ENCODE data around the gene NT5C2. TPM values are rescaled to one million over a fixed set of nuclear protein-coding genes. Genes with fewer than 3 reads are reported as not detected.

Gene NT5C2
- total and polyA plus RNA-seq, 2 donors (not counting 3 experiments of a cell fraction or from before 2014, with no cell fraction given): 47.2 to 69.9 TPM

- intact Hi-C loops (cut with micrococcal nuclease): loop anchor here (5.0 kb wide), 1 partner anchor 161 kb away; no protein-coding TSS in a partner anchor
- H3K4me2 ChIP-seq (ENCODE audit: insufficient read depth, low read length): no peak overlapping the region
Observed at GRCh38 chr10:103080891-103081581, 112.0 kb downstream of the NT5C2 start.

GRCh38 chr10:103079946-103080345, 113.1 kb downstream of the NT5C2 start:
- H3K4me1 ChIP-seq (ENCODE audit: control insufficient read depth, extremely low read depth, insufficient read depth, low read length): no peaks in the 10 kb centered on the region
- H3K9ac ChIP-seq (replicated peaks; ENCODE audit: extremely low read depth, insufficient read depth, low read length): no peak overlapping the region
- FAIRE-seq (no peak), DNase-seq (ENCODE audit: low read depth, low spot score) (no peak)
- no peak overlapping the region for H3K4me2 ChIP-seq (ENCODE audit: insufficient read depth, low read length)
- TF ChIP-seq POLR2AphosphoS5 (IDR thresholded peaks at IDR 0.05; ENCODE audit: insufficient read depth, low read depth, low read length): no peak
- TF ChIP-seq MYC (IDR thresholded peaks at IDR 0.05; ENCODE audit: low read depth, low read length): no peak
- TF ChIP-seq FOS (IDR thresholded peaks at IDR 0.05; ENCODE audit: borderline replicate concordance, insufficient read depth, low read length): no peak
- no peak for TF ChIP-seq GATA2 (IDR thresholded peaks at IDR 0.05; ENCODE audit: insufficient read depth, insufficient read length, low read depth, low read length)
- no peak for TF ChIP-seq POLR2A (IDR thresholded peaks at IDR 0.05; ENCODE audit: low read depth, low read length)
- no peak for TF ChIP-seq JUN (IDR thresholded peaks at IDR 0.05; ENCODE audit: borderline replicate concordance, insufficient read depth, insufficient read length, low read depth)
- TF ChIP-seq EZH2 (IDR thresholded peaks at IDR 0.05; ENCODE audit: borderline replicate concordance, low read depth, low read length, severe bottlenecking): no peak
- TF ChIP-seq MAX (IDR thresholded peaks at IDR 0.05; ENCODE audit: insufficient read depth, insufficient read length): no peak
- no peak for TF ChIP-seq CTCF (IDR thresholded peaks at IDR 0.05; ENCODE audit: extremely low read depth in 1 of 2, insufficient read depth in 1 of 2, low read depth in 1 of 2, low read length in 2 of 2)
- no peaks in the 10 kb centered on the region for H4K20me1 ChIP-seq (replicated peaks; ENCODE audit: control insufficient read depth, extremely low read depth, insufficient read depth, low read length)
- H3K27me3 ChIP-seq (ENCODE audit: control insufficient read depth in 2 of 2, insufficient read depth in 2 of 2, low read length in 2 of 2): no peaks in the 10 kb centered on the region
- no peak overlapping the region for H2AFZ ChIP-seq (ENCODE audit: low read depth, low read length)
- ChIA-PET CTCF (interaction anchor here (0.8 to 2.5 kb wide), 3 partner anchors 159 to 164 kb away, joined by 3 to 15 read pairs (median 5); partner anchors contain the start of gene CNNM2), POLR2A (interaction anchor here (0.6 kb wide), 1 partner anchor 87 kb away, joined by 4 read pairs; no protein-coding TSS in a partner anchor)
- no peaks in the 10 kb centered on the region for H3K79me2 ChIP-seq (ENCODE audit: control insufficient read depth, insufficient read depth, low read length)
- H3K36me3 ChIP-seq (ENCODE audit: control insufficient read depth in 2 of 2, extremely low read depth in 1 of 2, insufficient read depth in 2 of 2, low read length in 2 of 2): peaks cover 0 to 5% of the 10 kb centered on the region in 2 experiments
- H3K9me1 ChIP-seq (replicated peaks; ENCODE audit: control insufficient read depth, extremely low read depth, insufficient read depth, low read length): no peaks in the 10 kb centered on the region
- H3K9me3 ChIP-seq (replicated peaks; ENCODE audit: control insufficient read depth, insufficient read depth, low read length): no peaks in the 10 kb centered on the region
- intact Hi-C loops (cut with micrococcal nuclease): loop anchor here (5.0 kb wide), 1 partner anchor 162 kb away; no protein-coding TSS in a partner anchor
- H3K27ac ChIP-seq (ENCODE audit: insufficient read depth, low read depth, low read length): no peak overlapping the region
- no peak overlapping the region for H3K4me3 ChIP-seq (replicated peaks in 1 of 3; ENCODE audit: insufficient read depth in 1 of 3, low read depth in 1 of 3, low read length in 3 of 3)
- BruUV-seq (replicated peaks): no TSS peak
- dilution Hi-C loops (cut with MboI; ENCODE audit: extremely low pct_ligation_motif_present, low sequenced_read_pairs): no loop called here

More at GRCh38 chr10:103080891-103081581, 112.0 kb downstream of the NT5C2 start:
- DNase-seq (ENCODE audit: low read depth, low spot score) (no peak), FAIRE-seq (no peak)
- Histone ChIP-seq H3K36me3 (ENCODE audit: control insufficient read depth in 2 of 2, extremely low read depth in 1 of 2, insufficient read depth in 2 of 2, low read length in 2 of 2) (peaks cover 0 to 8% of the 10 kb centered on the region in 2 experiments), H3K9ac (replicated peaks; ENCODE audit: extremely low read depth, insufficient read depth, low read length) (no peak overlapping the region), H3K79me2 (ENCODE audit: control insufficient read depth, insufficient read depth, low read length) (no peaks in the 10 kb centered on the region), H2AFZ (ENCODE audit: low read depth, low read length) (no peak overlapping the region), H3K27ac (ENCODE audit: insufficient read depth, low read depth, low read length) (no peak overlapping the region), H3K4me1 (ENCODE audit: control insufficient read depth, extremely low read depth, insufficient read depth, low read length) (no peaks in the 10 kb centered on the region), H4K20me1 (replicated peaks; ENCODE audit: control insufficient read depth, extremely low read depth, insufficient read depth, low read length) (no peaks in the 10 kb centered on the region), H3K27me3 (ENCODE audit: control insufficient read depth in 2 of 2, insufficient read depth in 2 of 2, low read length in 2 of 2) (no peaks in the 10 kb centered on the region), H3K9me1 (replicated peaks; ENCODE audit: control insufficient read depth, extremely low read depth, insufficient read depth, low read length) (no peaks in the 10 kb centered on the region), H3K4me3 (replicated peaks in 1 of 3; ENCODE audit: insufficient read depth in 1 of 3, low read depth in 1 of 3, low read length in 3 of 3) (no peak overlapping the region), H3K9me3 (replicated peaks; ENCODE audit: control insufficient read depth, insufficient read depth, low read length) (no peaks in the 10 kb centered on the region)
- no peak for TF ChIP-seq POLR2AphosphoS5 (IDR thresholded peaks at IDR 0.05; ENCODE audit: insufficient read depth, low read depth, low read length)
- TF ChIP-seq GATA2 (IDR thresholded peaks at IDR 0.05; ENCODE audit: insufficient read depth, insufficient read length, low read depth, low read length): no peak
- TF ChIP-seq JUN (IDR thresholded peaks at IDR 0.05; ENCODE audit: borderline replicate concordance, insufficient read depth, insufficient read length, low read depth): no peak
- ChIA-PET POLR2A (no interaction called here), CTCF (interaction anchor here (1.0 to 1.5 kb wide), 4 partner anchors 10 to 163 kb away, joined by 3 to 8 read pairs (median 4); partner anchors contain the start of gene CNNM2)
- dilution Hi-C loops (cut with MboI; ENCODE audit: extremely low pct_ligation_motif_present, low sequenced_read_pairs): no loop called here
- BruUV-seq (replicated peaks): no TSS peak

All from endothelial cell of umbilical vein (primary cell).